Thyroid gland (tissue), 4 donors: ENCODE data around the gene SRRM3. TPM values are rescaled to one million over a fixed set of nuclear protein-coding genes. Genes with fewer than 3 reads are reported as not detected.
"Not testable (repeated sequence)": the region's sequence is repeated elsewhere in the genome, so short reads cannot be mapped to it uniquely, and the experiment has no call there.

ENCODE experiments used
- DNase-seq, 2 donors: peaks; one replicate each; pipeline ENCODE4 v3.0.0-alpha.2; 2019
- H3K27ac ChIP-seq, 3 donors: fragments of 200-600 bp; sonication (generic); 1 replicate in 2 of 3; 2 replicates in 1 of 3; pipeline ENCODE4 v1.5.1; 2016 to 2019; ENCODE audit warnings: mild to moderate bottlenecking in 1 of 3, moderate library complexity in 1 of 3
- H3K27me3 ChIP-seq: fragments of 200-600 bp; sonication (generic); one replicate; pipeline ENCODE4 v1.5.1; 2019
- H3K36me3 ChIP-seq, 2 donors: fragments of 200-600 bp; sonication (generic); one replicate each; pipeline ENCODE4 v1.5.1; 2016 to 2019
- H3K4me1 ChIP-seq, 2 donors: fragments of 200-600 bp; sonication (generic); one replicate each; pipeline ENCODE4 v1.5.1; 2017 to 2019
- H3K4me3 ChIP-seq, 3 donors: fragments of 200-600 bp; sonication (generic); replicated peaks in 1 of 3; 1 replicate in 2 of 3; 2 replicates in 1 of 3; pipeline ENCODE4 v1.5.1; 2016; ENCODE audit warnings: mild to moderate bottlenecking in 1 of 3
- H3K9me3 ChIP-seq: fragments of 200-600 bp; sonication (generic); one replicate; pipeline ENCODE4 v1.5.1; 2017
- POLR2A ChIP-seq, 2 donors: fragments of 450-650 bp; IDR thresholded peaks; one replicate each; pipeline ENCODE4 v1.6.1; 2017; ENCODE audit warnings: antibody characterized with exemption in 2 of 2, mild to moderate bottlenecking in 2 of 2, moderate library complexity in 1 of 2
- WGBS, 2 donors: methylation state at CpG; one replicate each; pipeline ENCODE4 v1.1.5; 2017; 5-methylcytosine and 5-hydroxymethylcytosine counted together
- intact Hi-C: fragments of 100-400 bp; cut with DNase I; formaldehyde crosslinking; loops from one replicate; pipeline ENCODE4 v1.15.1; 2023
- total RNA-seq, 4 donors: library from RNA; depleted of rRNA; stranded (reverse); fragments of >200 nt; gene quantifications; one replicate each; pipeline ENCODE4 v1.2.3, GENCODE V29; 2016
- TF ChIP-seq, protein P1 (sequence below), 6 experiments: fragments of 200-600 bp in 3 of 6; fragments of 450-650 bp in 3 of 6; sonication (generic) in 3 of 6; IDR thresholded peaks; one replicate each; pipeline ENCODE4 v1.5.1; 2016 to 2019; ENCODE audit warnings: antibody characterized with exemption in 6 of 6, mild to moderate bottlenecking in 2 of 6, inconsistent platforms in 1 of 6, moderate library complexity in 1 of 6

The SRRM3 gene
- total RNA-seq, 4 donors from 2014 or later = 0.50 to 6.4 (median 2.0) TPM

DNA sequence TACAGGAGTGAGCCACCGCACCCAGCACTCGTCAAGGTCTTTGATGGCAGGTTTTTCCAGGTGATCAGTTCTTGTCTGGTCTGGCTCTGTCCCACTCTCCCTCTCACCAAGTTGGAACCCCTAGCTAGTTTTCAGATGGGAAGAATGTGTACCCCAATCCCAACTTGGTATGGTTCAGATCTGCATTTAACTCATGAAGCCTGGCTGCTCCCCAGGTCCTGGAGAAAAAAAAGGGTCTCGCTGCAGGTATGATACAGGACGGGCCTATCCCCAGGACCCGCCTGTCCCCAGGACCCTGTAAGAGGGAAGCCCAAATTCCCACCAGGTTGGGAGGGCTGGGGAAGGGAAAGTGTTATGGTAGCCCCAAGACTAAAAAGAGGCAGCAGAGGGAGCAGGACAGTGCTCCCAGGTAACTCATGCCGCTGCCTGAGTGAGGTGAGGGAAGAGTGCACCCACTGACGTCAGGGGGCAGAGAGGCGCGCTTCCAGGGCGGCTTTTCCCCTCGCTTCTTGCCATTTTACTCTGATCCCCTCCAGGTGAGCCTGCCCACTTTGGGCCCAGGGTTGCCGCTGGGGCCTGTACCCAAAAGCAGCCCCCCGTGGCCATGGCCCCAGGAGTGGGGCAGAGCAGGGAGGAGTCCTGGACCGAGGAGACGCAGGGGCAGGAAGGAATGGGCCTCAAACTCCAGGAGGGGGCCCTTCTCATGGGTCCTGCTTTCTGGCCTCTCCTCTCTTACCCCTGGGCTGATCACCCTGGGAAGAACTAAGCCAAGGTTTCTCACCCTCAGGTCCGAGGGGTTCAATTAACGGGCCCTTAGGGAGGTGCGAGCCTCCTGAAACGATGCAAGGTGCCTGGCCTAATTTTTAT, 36.4 kb upstream of the SRRM3 start:
- intact Hi-C loops = no loop called here
- no peak for DNase-seq
- H3K27ac ChIP-seq = no peak overlapping the region
- WGBS, 2 donors = 98 to 99% methylated on average over 19 of the region's 19 CpGs
- H3K36me3 ChIP-seq = no peaks in the 10 kb centered on the region
- H3K4me1 ChIP-seq = peaks cover 3 to 5% of the 10 kb centered on the region in 2 donors
- no peak overlapping the region for H3K4me3 ChIP-seq
- H3K9me3 ChIP-seq = no peaks in the 10 kb centered on the region
- no peak for TF ChIP-seq POLR2A (IDR thresholded peaks at IDR 0.05)
- TF ChIP-seq, protein P1, sequence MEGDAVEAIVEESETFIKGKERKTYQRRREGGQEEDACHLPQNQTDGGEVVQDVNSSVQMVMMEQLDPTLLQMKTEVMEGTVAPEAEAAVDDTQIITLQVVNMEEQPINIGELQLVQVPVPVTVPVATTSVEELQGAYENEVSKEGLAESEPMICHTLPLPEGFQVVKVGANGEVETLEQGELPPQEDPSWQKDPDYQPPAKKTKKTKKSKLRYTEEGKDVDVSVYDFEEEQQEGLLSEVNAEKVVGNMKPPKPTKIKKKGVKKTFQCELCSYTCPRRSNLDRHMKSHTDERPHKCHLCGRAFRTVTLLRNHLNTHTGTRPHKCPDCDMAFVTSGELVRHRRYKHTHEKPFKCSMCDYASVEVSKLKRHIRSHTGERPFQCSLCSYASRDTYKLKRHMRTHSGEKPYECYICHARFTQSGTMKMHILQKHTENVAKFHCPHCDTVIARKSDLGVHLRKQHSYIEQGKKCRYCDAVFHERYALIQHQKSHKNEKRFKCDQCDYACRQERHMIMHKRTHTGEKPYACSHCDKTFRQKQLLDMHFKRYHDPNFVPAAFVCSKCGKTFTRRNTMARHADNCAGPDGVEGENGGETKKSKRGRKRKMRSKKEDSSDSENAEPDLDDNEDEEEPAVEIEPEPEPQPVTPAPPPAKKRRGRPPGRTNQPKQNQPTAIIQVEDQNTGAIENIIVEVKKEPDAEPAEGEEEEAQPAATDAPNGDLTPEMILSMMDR (IDR thresholded peaks at IDR 0.05) = no peak
- no peaks in the 10 kb centered on the region for H3K27me3 ChIP-seq

GRCh38 chr7:76165973-76166403, 35.7 kb upstream of the SRRM3 start:
- intact Hi-C loops = no loop called here
- DNase-seq = peak in 1 of 2 donors; percentile 10
- H3K27me3 ChIP-seq = no peaks in the 10 kb centered on the region
- H3K4me1 ChIP-seq = peaks cover 3 to 5% of the 10 kb centered on the region in 2 donors
- peak overlapping the region; percentile 61 to 85 (median 84) for H3K27ac ChIP-seq
- TF ChIP-seq POLR2A (IDR thresholded peaks at IDR 0.05) = no peak
- TF ChIP-seq, protein P1 (IDR thresholded peaks at IDR 0.05) = no peak
- no peaks in the 10 kb centered on the region for H3K36me3 ChIP-seq
- peak overlapping the region in 2 of 3 donors; percentile 19 to 40 for H3K4me3 ChIP-seq
- no peaks in the 10 kb centered on the region for H3K9me3 ChIP-seq
- WGBS, 2 donors = 80 to 86% methylated on average over 15 of the region's 15 CpGs

DNA sequence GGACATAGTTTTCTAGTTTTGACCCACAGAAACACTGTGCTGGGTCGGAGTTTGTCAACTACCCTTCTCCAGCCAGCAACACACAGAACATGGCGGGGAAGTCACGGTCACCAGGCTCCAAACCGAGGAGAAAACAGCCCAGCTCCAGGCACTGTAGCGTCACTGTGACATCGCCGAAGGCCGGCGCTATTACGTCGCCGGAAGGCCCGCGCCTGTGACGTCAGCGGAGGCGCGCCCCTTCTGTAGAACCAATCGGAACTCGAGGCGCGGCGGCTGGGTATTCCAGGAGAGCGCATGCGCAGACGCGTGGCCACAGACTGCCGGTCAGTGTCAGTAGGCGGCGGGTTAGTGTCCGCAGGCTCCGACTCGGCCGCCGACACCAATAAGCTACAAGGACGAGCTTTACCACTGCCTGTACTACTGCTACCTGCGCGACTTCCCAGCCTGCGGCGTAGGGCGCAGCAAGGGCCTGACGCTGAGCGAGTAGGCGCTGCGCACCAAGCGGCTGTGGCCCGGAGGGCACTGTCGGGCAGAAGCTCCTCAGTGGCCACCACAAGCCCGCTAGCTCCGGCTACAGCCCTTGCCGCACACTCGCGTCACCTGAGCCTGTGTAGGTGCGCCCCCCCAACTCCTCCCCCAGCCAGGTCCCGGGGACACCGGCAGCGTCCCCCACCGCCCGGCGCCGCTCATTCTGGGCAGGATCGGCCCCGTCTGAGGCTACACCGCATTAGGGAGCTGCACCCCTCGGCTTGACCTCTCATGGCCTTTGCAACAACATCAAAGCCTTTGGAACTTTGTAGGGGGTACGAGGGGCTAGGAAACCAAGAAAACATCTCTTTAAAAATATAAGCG, 35.1 kb upstream of the SRRM3 start:
- H3K4me3 ChIP-seq = peak overlapping the region in 2 of 3 donors; percentile 40 to 44
- H3K4me1 ChIP-seq = peaks cover 3 to 5% of the 10 kb centered on the region in 2 donors
- H3K36me3 ChIP-seq = no peaks in the 10 kb centered on the region
- intact Hi-C loops = no loop called here
- peak in 1 of 2 donors; percentile 94 for TF ChIP-seq POLR2A (IDR thresholded peaks at IDR 0.05)
- TF ChIP-seq, protein P1 (IDR thresholded peaks at IDR 0.05) = peak in 2 of 6 experiments; percentile 15 to 43
- no peaks in the 10 kb centered on the region for H3K9me3 ChIP-seq
- H3K27ac ChIP-seq = peak overlapping the region; percentile 61 to 85 (median 84)
- H3K27me3 ChIP-seq = no peaks in the 10 kb centered on the region
- peak; percentile 98 for DNase-seq
- 2 to 8% methylated on average over 7 to 42 of the region's 67 CpGs for WGBS, 2 donors

DNA sequence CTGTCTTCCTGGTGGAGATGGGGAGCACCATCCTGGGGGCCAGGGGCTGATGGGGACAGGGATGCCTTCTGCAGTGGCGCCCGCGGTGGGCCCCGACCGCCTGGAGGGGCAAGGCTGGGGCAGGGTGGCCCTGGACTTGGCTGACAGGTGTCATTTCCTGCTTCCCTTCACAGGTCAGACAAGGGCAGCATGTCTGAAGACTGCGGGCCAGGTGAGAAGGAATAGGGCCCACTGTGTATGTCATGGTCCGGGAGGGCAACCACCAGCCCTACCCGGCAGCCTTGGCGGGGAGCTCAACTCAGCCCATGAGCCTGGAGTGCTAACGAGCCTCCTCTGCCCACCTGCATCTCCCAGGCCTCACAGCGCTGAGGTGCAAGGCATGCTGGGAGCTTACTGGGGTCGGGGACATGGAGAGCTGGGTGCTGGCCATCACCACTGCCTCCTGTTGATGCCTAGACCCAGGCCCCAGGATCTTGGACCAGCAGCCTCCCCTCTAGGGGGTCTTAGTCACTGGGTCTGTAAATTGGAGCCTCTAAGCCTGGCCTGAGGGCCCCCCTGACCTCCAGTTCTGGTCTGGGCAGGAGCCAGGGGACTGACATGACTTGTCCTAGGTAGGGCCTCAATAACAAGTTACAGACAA, 28.0 kb upstream of the SRRM3 start:
- intact Hi-C loops = no loop called here
- no peaks in the 10 kb centered on the region for H3K36me3 ChIP-seq
- H3K27me3 ChIP-seq = no peaks in the 10 kb centered on the region
- WGBS, 2 donors = 80 to 100% methylated on average over 2 to 7 of the region's 12 CpGs
- H3K9me3 ChIP-seq = no peaks in the 10 kb centered on the region
- no peak overlapping the region for H3K27ac ChIP-seq
- DNase-seq = no peak
- no peak for TF ChIP-seq POLR2A (IDR thresholded peaks at IDR 0.05)
- TF ChIP-seq, protein P1 (IDR thresholded peaks at IDR 0.05) = no peak
- H3K4me3 ChIP-seq = no peak overlapping the region
- H3K4me1 ChIP-seq = no peaks in the 10 kb centered on the region

DNA sequence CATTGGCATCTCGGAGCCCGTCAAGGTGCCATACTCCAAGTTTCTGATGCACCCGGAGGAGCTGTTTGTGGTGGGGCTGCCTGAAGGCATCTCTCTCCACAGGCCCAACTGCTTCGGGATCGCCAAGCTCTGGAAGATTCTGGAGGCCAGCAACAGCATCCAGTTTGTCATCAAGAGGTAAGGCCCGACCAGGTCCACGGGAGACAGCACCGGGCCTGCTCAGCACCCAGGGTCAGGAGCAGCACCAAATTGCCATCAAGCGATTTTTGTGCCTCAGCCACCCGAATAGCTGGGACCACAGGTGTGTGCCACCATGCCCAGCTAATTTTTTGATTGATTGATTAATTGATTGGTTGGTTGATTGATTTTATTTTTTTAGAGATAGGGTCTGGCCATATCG, 24.7 kb upstream of the SRRM3 start:
- H3K36me3 ChIP-seq, H3K27me3 ChIP-seq, H3K27ac ChIP-seq, H3K4me1 ChIP-seq, H3K4me3 ChIP-seq, DNase-seq, H3K9me3 ChIP-seq: not testable (repeated sequence)
- intact Hi-C loops = loop anchor here (2.0 to 5.0 kb wide), 2 partner anchors 85 to 138 kb away; no protein-coding TSS in a partner anchor
- WGBS, 2 donors = 90 to 97% methylated on average over 10 to 11 of the region's 11 CpGs
